Measurements from ENCODE around the gene NOTO.

GRCh38 chr2:73249636-73250035, 47.3 kb downstream of the NOTO start:
- no peak for TF ChIP-seq POLR2A (IDR thresholded peaks at IDR 0.05; ENCODE audit: low read length)
- no peak for TF ChIP-seq GATA1 (IDR thresholded peaks at IDR 0.05; ENCODE audit: low read depth, low read length)
